ENCODE measurements around the gene ARVCF.

The ARVCF gene

DNA sequence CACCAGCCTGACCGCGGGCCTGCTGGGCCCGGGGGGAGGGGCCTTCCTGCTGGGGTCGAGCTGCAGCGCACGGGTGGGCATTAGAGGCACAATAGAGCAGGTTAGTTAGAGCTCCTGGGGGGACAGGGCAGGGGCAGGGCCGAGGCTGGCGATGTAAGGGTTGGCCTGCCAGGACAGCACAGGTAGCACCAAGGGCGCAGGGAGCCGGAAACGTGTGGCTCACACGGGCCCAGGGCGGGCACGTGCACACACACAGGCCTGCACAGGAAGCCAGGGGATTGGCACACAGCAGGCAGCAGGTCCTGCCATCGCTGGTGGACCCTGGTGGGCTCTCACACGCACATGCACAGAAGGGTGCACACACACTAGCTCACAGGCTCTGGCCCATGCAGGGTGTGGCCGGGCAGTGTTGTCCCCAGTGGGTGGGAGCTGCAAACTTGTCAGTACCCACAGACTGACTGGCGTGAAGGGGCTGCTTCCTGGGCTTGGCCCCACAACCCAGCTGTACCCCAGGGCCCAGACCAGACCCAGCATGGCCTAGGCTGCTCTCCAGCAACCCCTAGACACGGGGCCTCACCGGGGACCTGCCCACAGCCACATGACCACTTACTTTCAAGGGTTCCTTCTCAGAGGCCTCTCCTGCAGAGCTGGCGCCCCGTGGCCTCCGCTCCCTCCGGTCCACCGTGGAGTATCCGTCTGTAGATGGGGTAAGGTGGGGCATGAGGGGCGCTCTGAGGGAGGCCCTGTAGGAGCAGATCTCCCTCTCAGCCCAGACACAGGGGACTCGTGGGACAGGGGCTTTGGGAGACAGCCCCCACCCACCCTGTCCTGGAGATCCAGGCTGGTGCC, 45.1 kb downstream of the ARVCF start:
- no peak for DNase-seq

DNA sequence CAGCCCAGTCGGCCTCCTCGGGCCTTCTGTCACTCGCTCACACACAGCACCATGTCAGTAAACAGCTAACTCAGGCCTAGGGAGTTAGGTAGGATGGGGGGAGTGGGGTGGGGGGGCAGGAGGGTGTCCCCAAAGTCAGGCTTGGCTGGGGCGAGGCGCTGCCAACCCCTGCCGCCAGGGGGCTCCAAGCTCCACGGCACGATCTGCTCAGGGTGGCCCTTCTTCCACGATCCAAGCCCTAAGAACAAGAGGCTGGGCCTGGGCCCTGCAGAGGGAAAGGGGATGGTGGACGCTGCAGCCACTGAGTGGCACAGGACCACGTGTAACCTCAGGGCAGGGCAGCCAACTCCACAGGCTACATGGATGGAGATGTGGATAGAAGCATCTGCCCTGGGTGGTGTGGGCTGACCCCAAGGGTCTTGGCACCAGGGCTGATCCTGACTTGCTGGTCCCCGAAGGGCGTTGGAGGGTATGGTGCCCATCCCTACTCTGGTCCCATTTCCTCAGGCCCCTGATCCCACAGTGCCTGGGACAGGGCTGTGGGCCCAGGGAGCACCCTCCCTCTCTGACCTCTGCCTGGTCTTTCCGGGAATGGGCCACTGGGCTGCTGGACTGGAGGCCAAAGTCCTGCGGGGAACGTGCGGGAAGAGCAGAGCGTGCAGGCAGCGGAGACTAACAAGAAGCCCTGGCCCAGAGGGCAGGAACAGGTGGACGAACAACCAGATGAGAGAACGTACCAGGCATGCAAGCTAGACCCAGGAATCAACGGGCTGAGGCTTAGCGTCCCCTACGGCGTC, 45.9 kb downstream of the ARVCF start:
- DNase-seq, result peak; percentile 12 to 55

DNA sequence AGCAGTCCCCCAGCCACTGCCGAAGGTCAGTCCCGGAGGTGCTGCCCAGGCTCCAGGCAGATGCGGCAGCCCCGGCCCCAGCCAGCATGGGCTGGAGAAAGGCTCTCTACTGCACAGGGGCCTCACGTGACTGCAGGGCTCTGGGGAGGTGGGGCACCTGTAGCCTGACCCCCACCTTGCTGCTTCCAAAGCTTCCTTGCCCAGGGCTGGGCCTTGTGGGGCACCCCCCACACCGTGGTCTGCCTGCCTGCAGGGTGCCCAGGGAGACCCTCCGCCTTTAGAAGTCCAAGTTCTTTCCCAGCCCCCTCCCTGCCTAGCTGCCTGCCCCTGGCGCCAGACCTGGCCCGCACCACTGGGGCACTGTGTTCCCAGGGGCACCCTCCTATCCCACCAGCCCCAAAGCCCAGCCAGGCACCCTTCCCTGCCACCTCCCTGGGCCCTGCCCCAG, 46.6 kb downstream of the ARVCF start:
- DNase-seq, result no peak

- DNase-seq, result no peak
Observed at GRCh38 chr22:19969141-19969928, 47.3 kb downstream of the ARVCF start.

- DNase-seq, result no peak
Observed at GRCh38 chr22:19968450-19968891, 48.2 kb downstream of the ARVCF start.

DNA sequence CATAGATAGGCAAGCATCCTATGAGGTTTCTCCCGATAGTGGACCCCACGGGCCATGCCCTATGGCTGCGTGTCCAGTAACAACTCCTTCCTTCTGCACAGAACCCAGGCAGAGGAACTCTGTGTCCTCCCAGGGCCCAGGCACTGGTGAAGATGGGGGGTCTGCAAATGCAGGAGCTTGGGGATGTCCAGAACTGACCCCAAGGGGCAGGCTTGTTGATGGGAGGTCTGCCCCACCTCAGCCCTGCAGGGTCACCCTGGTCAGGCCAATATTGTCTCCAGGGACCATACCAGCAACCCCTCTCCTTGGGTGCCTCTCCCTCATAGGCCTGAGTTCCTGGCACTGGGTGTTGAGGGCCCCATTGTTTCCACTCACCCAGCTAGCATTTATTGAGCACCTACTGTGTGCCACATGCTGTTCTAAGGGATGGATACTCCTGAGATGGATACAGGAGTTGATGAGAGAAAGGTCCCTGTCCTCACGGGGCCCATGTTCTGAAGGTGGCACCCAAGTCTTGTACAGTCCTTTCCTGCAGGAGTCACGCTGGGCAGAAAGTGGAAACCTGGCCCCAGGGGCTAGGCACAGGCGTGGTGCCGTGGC, 48.7 kb downstream of the ARVCF start:
- no peak for DNase-seq

DNA sequence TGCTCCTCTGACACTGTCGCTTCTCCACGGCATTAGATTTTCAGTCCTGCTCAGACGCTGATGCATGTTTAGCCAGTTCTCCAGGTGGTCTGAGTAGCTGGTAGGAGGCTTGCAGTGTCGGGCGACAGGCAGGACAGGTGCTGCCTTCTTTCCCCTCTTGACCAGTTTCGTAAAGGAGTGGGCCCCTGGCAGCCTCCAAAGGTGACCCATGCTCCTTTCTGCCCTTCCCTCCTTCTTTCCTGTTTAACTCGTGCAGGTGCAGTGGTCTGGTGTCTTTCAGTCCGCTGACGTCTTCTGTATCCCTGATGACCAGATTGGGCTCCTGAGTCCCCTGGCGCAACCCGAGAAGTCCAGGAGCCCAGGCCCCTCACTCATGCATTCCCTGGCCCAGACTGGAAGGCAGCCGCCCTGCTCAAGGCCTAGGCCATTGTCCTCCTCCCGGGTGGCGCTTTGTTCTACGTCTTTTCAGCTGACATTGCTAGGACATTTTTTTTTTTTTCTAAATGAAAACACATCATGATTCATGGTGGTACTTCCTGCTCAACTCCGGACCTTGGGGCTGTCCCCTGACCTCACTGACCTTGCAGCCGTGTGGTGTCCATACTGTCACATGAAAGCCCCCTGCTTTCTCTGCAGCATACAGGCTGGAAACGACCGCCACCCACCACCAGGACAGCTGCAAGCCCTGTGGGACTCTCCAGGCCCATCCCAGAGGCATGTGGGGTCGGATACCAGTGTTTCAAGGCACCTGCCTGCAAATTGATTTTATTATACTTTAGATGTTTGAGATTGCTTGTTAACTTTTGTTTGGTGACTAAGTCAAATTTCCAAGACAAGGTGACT, 49.5 kb downstream of the ARVCF start:
- no peak for DNase-seq

- DNase-seq, result peak; percentile 16 to 56
Observed at GRCh38 chr22:19965771-19966709, 50.6 kb downstream of the ARVCF start.

- no peak for DNase-seq
Observed at GRCh38 chr22:19964701-19965386, 51.8 kb downstream of the ARVCF start.

GRCh38 chr22:19963863-19964642, 52.6 kb downstream of the ARVCF start:
- no peak for DNase-seq

DNA sequence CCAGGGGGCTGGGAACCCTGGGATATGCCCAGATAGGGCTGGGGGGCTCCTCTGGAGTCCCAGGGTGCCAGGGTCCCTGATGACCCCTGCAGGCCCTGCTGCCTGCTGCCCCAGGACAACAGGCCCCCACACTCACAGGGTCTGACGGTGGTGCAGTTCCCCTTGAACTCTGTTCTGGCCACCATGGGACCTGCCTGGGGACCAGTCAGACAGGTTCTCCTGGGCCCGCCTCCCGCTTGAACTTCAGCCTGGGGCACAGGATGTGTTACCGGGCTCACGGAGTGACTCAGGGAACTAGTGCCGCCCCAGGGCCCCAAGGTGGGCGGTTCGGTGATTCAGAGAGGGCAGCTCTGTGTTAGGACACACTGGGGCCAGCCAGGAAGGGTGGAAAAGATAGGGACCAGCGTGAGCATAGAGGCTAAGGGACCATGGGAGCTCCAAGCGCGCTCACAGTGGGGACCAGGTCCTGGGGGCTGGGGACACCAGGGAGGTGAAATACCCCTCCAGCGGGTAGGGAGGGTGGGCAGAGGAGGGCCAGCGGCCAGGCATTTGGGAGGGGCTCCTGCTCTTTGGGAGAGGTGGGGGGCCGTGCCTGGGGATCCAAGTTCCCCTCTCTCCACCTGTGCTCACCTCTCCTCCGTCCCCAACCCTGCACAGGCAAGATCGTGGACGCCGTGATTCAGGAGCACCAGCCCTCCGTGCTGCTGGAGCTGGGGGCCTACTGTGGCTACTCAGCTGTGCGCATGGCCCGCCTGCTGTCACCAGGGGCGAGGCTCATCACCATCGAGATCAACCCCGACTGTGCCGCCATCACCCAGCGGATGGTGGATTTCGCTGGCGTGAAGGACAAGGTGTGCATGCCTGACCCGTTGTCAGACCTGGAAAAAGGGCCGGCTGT, 53.5 kb downstream of the ARVCF start:
- DNase-seq, result no peak

- DNase-seq, result peak; percentile 32 to 80
Observed at GRCh38 chr22:19962246-19962908, 54.2 kb downstream of the ARVCF start.

GRCh38 chr22:19961868-19962245, 54.8 kb downstream of the ARVCF start:
- no peak for DNase-seq

GRCh38 chr22:19961201-19961580, 55.4 kb downstream of the ARVCF start:
- no peak for DNase-seq

GRCh38 chr22:19960491-19961200, 56.0 kb downstream of the ARVCF start:
- DNase-seq, result no peak

GRCh38 chr22:19959587-19960490, 56.8 kb downstream of the ARVCF start:
- no peak for DNase-seq
